IMR-90 (cell line): ENCODE data around the gene CAPN9. TPM values are rescaled to one million over a fixed set of nuclear protein-coding genes. Genes with fewer than 3 reads are reported as not detected.

Source experiments
- ATAC-seq: fragments of 200-7000 bp; cut with Tn5 transposase; 2 replicates; pipeline ENCODE4 v1.9.1; 2020; ENCODE audit warnings: low read depth, mild to moderate bottlenecking, moderate library complexity
- BruUV-seq: library from RNA; stranded (reverse); fragments of 400-500 nt; replicated peaks from 2 replicates; lab custom pipeline; 2021; lab: Mats Ljungman, UMichigan
- CTCF ChIA-PET: fragments of 300-600 bp; formaldehyde crosslinking; extraction: SDS; loops from one replicate; lab custom pipeline; 2021; ENCODE audit warnings: antibody characterized with exemption; lab: Yijun Ruan, JAX
- POLR2A ChIA-PET: fragments of 300-600 bp; sonication (Branson Sonifier 250); formaldehyde crosslinking; loops from one replicate; lab custom pipeline; 2022; ENCODE audit warnings: antibody characterized with exemption; ENCODE audit not compliant: unreplicated experiment; lab: Charles Lee
- DNase-seq: peaks from one replicate; pipeline ENCODE4 v3.0.0; 2013
- H2AFZ ChIP-seq: replicated peaks from 2 replicates; pipeline ENCODE3; 2013; ENCODE audit warnings: low read length, mild to moderate bottlenecking; ENCODE audit not compliant: poor library complexity
- H2AK5ac ChIP-seq: 2 replicates; pipeline ENCODE4 v1.6.1; 2013; ENCODE audit warnings: low read depth, low read length, inconsistent platforms
- H2AK9ac ChIP-seq: replicated peaks from 2 replicates; pipeline ENCODE3; 2013; ENCODE audit warnings: mild to moderate bottlenecking, low read depth, low read length, moderate library complexity; ENCODE audit not compliant: poor library complexity
- H2BK120ac ChIP-seq: 2 replicates; pipeline ENCODE4 v1.6.1; 2013; ENCODE audit warnings: low read depth, low read length, inconsistent platforms
- H2BK15ac ChIP-seq: 3 replicates; pipeline ENCODE4 v1.6.1; 2013; ENCODE audit warnings: low read depth, low read length, inconsistent platforms
- H2BK20ac ChIP-seq: 2 replicates; pipeline ENCODE4 v1.6.1; 2013; ENCODE audit warnings: low read depth, mild to moderate bottlenecking, inconsistent platforms, low read length, moderate library complexity
- H2BK5ac ChIP-seq: 2 replicates; pipeline ENCODE4 v1.6.1; 2013; ENCODE audit warnings: mild to moderate bottlenecking, low read depth, low read length, inconsistent platforms; ENCODE audit not compliant: poor library complexity, severe bottlenecking
- H3K14ac ChIP-seq: replicated peaks from 2 replicates; pipeline ENCODE4 v1.6.1; 2013; ENCODE audit warnings: low read depth, low read length, inconsistent platforms
- H3K18ac ChIP-seq: 2 replicates; pipeline ENCODE4 v1.6.1; 2013; ENCODE audit warnings: low read depth, low read length, control low read depth
- H3K23ac ChIP-seq: 2 replicates; pipeline ENCODE4 v1.6.1; 2013; ENCODE audit warnings: low read depth, low read length, inconsistent platforms
- H3K27ac ChIP-seq: 2 replicates; pipeline ENCODE4 v1.5.1; 2013; ENCODE audit warnings: mild to moderate bottlenecking, control low read depth, low read length; ENCODE audit not compliant: insufficient read depth
- H3K27me3 ChIP-seq: 2 replicates; pipeline ENCODE4 v1.6.1; 2013; ENCODE audit warnings: low read length; ENCODE audit not compliant: control insufficient read depth, insufficient read depth
- H3K36me3 ChIP-seq: 2 replicates; pipeline ENCODE4 v1.6.1; 2013; ENCODE audit warnings: low read length, mixed read lengths; ENCODE audit not compliant: control insufficient read depth, insufficient read depth
- H3K4ac ChIP-seq: 2 replicates; pipeline ENCODE4 v1.6.1; 2013; ENCODE audit warnings: low read depth, low read length, inconsistent platforms
- H3K4me1 ChIP-seq: 2 replicates; pipeline ENCODE4 v1.6.1; 2013; ENCODE audit warnings: low read length, mixed read lengths; ENCODE audit not compliant: control insufficient read depth, insufficient read depth
- H3K4me2 ChIP-seq: 2 replicates; pipeline ENCODE4 v1.6.1; 2013; ENCODE audit warnings: low read depth, mild to moderate bottlenecking, control low read depth, low read length, moderate library complexity
- H3K4me3 ChIP-seq: 2 replicates; pipeline ENCODE4 v1.5.1; 2013; ENCODE audit warnings: low read depth, mild to moderate bottlenecking, control low read depth, low read length, moderate library complexity; ENCODE audit not compliant: insufficient read depth
- H3K56ac ChIP-seq: 2 replicates; pipeline ENCODE4 v1.6.1; 2013; ENCODE audit warnings: low read length, inconsistent platforms; ENCODE audit not compliant: insufficient read depth; ENCODE audit errors: extremely low read depth
- H3K79me1 ChIP-seq, 2 experiments: 2 replicates each; pipeline ENCODE4 v1.6.1; 2013; ENCODE audit warnings: low read length in 2 of 2, inconsistent platforms in 1 of 2, low read depth in 1 of 2
- H3K9ac ChIP-seq: 2 replicates; pipeline ENCODE4 v1.6.1; 2013; ENCODE audit warnings: low read depth, low read length, control low read depth
- H3K9me1 ChIP-seq: 2 replicates; pipeline ENCODE4 v1.6.1; 2013; ENCODE audit warnings: low read length, inconsistent platforms; ENCODE audit not compliant: insufficient read depth
- H3K9me3 ChIP-seq: 2 replicates; pipeline ENCODE4 v1.6.1; 2013; ENCODE audit warnings: low read length; ENCODE audit not compliant: control insufficient read depth, insufficient read depth
- H4K20me1 ChIP-seq: 2 replicates; pipeline ENCODE4 v1.6.1; 2013; ENCODE audit warnings: low read length, inconsistent platforms; ENCODE audit not compliant: insufficient read depth
- H4K5ac ChIP-seq: 2 replicates; pipeline ENCODE4 v1.6.1; 2013; ENCODE audit warnings: mild to moderate bottlenecking, low read depth, low read length, control low read depth
- H4K8ac ChIP-seq, 2 experiments: 2 replicates each; pipeline ENCODE4 v1.6.1; 2013; ENCODE audit warnings: low read depth in 2 of 2, low read length in 2 of 2, control low read depth in 1 of 2, inconsistent platforms in 1 of 2
- H4K91ac ChIP-seq: 2 replicates; pipeline ENCODE4 v1.6.1; 2013; ENCODE audit warnings: low read depth, low read length, inconsistent platforms; ENCODE audit not compliant: insufficient read depth
- BHLHE40 ChIP-seq: fragments of 150-350 bp; IDR thresholded peaks from 2 replicates; pipeline ENCODE4 v1.6.1; 2016; ENCODE audit warnings: mild to moderate bottlenecking, low read depth, low read length
- CEBPB ChIP-seq: IDR thresholded peaks from 2 replicates; pipeline ENCODE4 v1.6.1; 2012; ENCODE audit warnings: low read depth, low read length, improper control_type of control experiment
- CHD1 ChIP-seq: IDR thresholded peaks from 2 replicates; pipeline ENCODE4 v1.6.1; 2012; ENCODE audit warnings: low read depth, low read length, improper control_type of control experiment
- FOS ChIP-seq: fragments of 150-350 bp; IDR thresholded peaks from 2 replicates; pipeline ENCODE4 v1.6.1; 2016; ENCODE audit warnings: low read depth, low read length
- MAFK ChIP-seq: IDR thresholded peaks from 2 replicates; pipeline ENCODE4 v1.6.1; 2012; ENCODE audit warnings: low read depth, low read length, improper control_type of control experiment
- MAZ ChIP-seq: IDR thresholded peaks from 2 replicates; pipeline ENCODE4 v1.6.1; 2012; ENCODE audit warnings: low read depth, mild to moderate bottlenecking, low read length, improper control_type of control experiment, moderate library complexity, borderline replicate concordance
- MXI1 ChIP-seq: IDR thresholded peaks from 2 replicates; pipeline ENCODE4 v1.6.1; 2012; ENCODE audit warnings: low read depth, mild to moderate bottlenecking, low read length, moderate library complexity, borderline replicate concordance
- NFE2L2 ChIP-seq: fragments of 150-350 bp; IDR thresholded peaks from 2 replicates; pipeline ENCODE4 v1.6.1; 2016; ENCODE audit warnings: low read depth, mild to moderate bottlenecking, low read length
- POLR2A ChIP-seq: IDR thresholded peaks from 2 replicates; pipeline ENCODE4 v1.6.1; 2012; ENCODE audit warnings: mild to moderate bottlenecking, low read depth, low read length
- RAD21 ChIP-seq: IDR thresholded peaks from 2 replicates; pipeline ENCODE4 v1.6.1; 2012; ENCODE audit warnings: low read length, improper control_type of control experiment
- RCOR1 ChIP-seq: IDR thresholded peaks from 2 replicates; pipeline ENCODE4 v1.6.1; 2012; ENCODE audit warnings: mild to moderate bottlenecking, low read length, improper control_type of control experiment; ENCODE audit not compliant: insufficient replicate concordance
- RFX5 ChIP-seq: IDR thresholded peaks from 2 replicates; pipeline ENCODE4 v1.8.0; 2012; ENCODE audit warnings: low read depth, mild to moderate bottlenecking, low read length, moderate library complexity
- SMC3 ChIP-seq: fragments of 150-350 bp; IDR thresholded peaks from 2 replicates; pipeline ENCODE4 v1.6.1; 2016; ENCODE audit warnings: low read depth, mild to moderate bottlenecking, antibody characterized with exemption, low read length, moderate library complexity
- WGBS, 2 experiments: methylation state at CpG; one replicate each; pipeline versions ENCODE4 v1.1.5 to v1.1.7; 2013; ENCODE audit warnings: missing lambda C conversion rate in 2 of 2; ENCODE audit not compliant: insufficient read length in 1 of 2; ENCODE audit errors: extremely low coverage in 2 of 2; 5-methylcytosine and 5-hydroxymethylcytosine counted together
- dilution Hi-C: fragments of 300-500 bp; cut with HindIII; formaldehyde crosslinking; loops from one replicate; pipeline ENCODE4 v1.14.3; 2018; ENCODE audit warnings: low sequenced_read_pairs; ENCODE audit not compliant: unreplicated experiment
- in situ Hi-C: fragments of 300-500 bp; cut with MboI; formaldehyde crosslinking; loops from 3 replicates; pipeline ENCODE4 v1.14.3; 2019; ENCODE audit warnings: low sequenced_read_pairs, inconsistent platforms, mixed read lengths
- intact Hi-C: fragments of 100-400 bp; cut with micrococcal nuclease; formaldehyde crosslinking; loops from 2 replicates; pipeline ENCODE4 v1.10.0; 2022
- polyA plus RNA-seq, 3 experiments: library from polyadenylated mRNA; depleted of rRNA; stranded (reverse); fragments of >200 nt; gene quantifications; 2 replicates each; pipeline ENCODE4 v1.2.3, GENCODE V29; 2012; ENCODE audit warnings: low replicate concordance in 1 of 3
- total RNA-seq: library from RNA; depleted of rRNA; stranded (reverse); fragments of >200 nt; gene quantifications from 2 replicates; pipeline ENCODE4 v1.2.3, GENCODE V29; 2012
- TF ChIP-seq, protein P1 (sequence below): conservative IDR thresholded peaks from 2 replicates; pipeline ENCODE4 v1.5.1; 2012; ENCODE audit warnings: mild to moderate bottlenecking, low read depth, low read length, improper control_type of control experiment
- TF ChIP-seq, protein P2 (sequence below): fragments of 150-350 bp; IDR thresholded peaks from 2 replicates; pipeline ENCODE4 v1.6.1; 2017; ENCODE audit warnings: mild to moderate bottlenecking, antibody characterized with exemption, low read length, low read depth
- TF ChIP-seq, protein P3 (sequence below): fragments of 150-350 bp; IDR thresholded peaks from 2 replicates; pipeline ENCODE4 v1.6.1; 2016; ENCODE audit warnings: low read depth, mild to moderate bottlenecking, low read length, moderate library complexity, borderline replicate concordance

The CAPN9 gene
- total and polyA plus RNA-seq, 2 of the 4 experiments (the other 2 are of a cell fraction) = not detected

DNA sequence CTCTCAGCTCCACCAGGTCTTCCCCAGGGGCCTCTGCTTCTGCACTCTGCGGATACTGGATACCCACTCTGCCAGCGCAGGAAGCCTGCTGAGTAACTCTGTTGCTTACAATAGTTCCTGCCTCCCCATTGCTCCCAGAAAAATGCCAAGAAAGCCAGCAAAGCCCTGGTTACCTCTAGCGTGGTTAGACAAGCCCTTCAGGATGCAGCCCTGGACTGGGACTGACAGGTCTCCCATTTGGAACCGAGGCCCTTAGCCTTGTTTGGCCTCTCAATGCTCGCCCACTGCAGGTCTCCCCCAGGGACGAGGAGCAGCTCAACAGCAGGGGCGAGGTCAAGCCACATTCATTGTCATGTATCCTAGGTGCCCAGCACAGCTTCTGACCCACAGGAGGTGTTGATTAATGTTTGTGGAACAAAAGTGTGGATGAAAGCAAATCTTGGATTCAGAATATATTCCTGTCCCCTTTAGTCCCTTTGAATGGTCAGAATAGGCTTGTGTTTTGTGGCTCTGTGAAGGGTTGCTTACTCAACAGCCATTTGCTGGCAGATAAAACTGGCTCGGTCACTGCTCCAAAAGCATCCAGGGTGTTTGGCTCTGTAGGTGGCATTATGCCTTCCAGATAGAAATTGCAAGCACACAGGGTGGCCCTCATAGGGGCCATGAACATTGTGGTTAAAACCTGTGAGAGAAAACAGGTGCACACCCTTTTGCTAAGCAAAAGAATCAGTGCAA lies 62.2 kb downstream of the CAPN9 start:
- intact Hi-C loops = no loop called here
- H2BK120ac ChIP-seq = no peak overlapping the region
- H3K18ac ChIP-seq = no peak overlapping the region
- WGBS, 2 experiments = 68% methylated on average over 3 of the region's 8 CpGs; no CpG with 5 or more reads in 1 of the 2 experiments
- in situ Hi-C loops = no loop called here
- no peak overlapping the region for H4K91ac ChIP-seq
- H3K27ac ChIP-seq = no peak overlapping the region
- no peak overlapping the region for H2BK5ac ChIP-seq
- no peaks in the 10 kb centered on the region for H3K4me1 ChIP-seq
- no peak overlapping the region for H3K56ac ChIP-seq
- H3K79me1 ChIP-seq = no peaks in the 10 kb centered on the region
- no peak overlapping the region for H3K14ac ChIP-seq
- ATAC-seq (no peak), DNase-seq (no peak)
- POLR2A ChIA-PET = no interaction called here
- no peaks in the 10 kb centered on the region for H3K27me3 ChIP-seq
- no TSS peak for BruUV-seq
- no peak overlapping the region for H4K5ac ChIP-seq
- no peaks in the 10 kb centered on the region for H3K36me3 ChIP-seq
- H3K9me3 ChIP-seq = no peaks in the 10 kb centered on the region
- dilution Hi-C loops = no loop called here
- TF ChIP-seq BHLHE40 (no peak), MAFK (no peak), RAD21 (no peak), CHD1 (no peak), FOS (no peak), RFX5 (no peak), NFE2L2 (no peak), POLR2A (no peak), MAZ (no peak), RCOR1 (no peak), CEBPB (no peak), MXI1 (no peak), SMC3 (no peak)
- TF ChIP-seq, protein P1, sequence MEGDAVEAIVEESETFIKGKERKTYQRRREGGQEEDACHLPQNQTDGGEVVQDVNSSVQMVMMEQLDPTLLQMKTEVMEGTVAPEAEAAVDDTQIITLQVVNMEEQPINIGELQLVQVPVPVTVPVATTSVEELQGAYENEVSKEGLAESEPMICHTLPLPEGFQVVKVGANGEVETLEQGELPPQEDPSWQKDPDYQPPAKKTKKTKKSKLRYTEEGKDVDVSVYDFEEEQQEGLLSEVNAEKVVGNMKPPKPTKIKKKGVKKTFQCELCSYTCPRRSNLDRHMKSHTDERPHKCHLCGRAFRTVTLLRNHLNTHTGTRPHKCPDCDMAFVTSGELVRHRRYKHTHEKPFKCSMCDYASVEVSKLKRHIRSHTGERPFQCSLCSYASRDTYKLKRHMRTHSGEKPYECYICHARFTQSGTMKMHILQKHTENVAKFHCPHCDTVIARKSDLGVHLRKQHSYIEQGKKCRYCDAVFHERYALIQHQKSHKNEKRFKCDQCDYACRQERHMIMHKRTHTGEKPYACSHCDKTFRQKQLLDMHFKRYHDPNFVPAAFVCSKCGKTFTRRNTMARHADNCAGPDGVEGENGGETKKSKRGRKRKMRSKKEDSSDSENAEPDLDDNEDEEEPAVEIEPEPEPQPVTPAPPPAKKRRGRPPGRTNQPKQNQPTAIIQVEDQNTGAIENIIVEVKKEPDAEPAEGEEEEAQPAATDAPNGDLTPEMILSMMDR = no peak
- TF ChIP-seq, protein P2, sequence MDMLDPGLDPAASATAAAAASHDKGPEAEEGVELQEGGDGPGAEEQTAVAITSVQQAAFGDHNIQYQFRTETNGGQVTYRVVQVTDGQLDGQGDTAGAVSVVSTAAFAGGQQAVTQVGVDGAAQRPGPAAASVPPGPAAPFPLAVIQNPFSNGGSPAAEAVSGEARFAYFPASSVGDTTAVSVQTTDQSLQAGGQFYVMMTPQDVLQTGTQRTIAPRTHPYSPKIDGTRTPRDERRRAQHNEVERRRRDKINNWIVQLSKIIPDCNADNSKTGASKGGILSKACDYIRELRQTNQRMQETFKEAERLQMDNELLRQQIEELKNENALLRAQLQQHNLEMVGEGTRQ = no peak
- TF ChIP-seq, protein P3, sequence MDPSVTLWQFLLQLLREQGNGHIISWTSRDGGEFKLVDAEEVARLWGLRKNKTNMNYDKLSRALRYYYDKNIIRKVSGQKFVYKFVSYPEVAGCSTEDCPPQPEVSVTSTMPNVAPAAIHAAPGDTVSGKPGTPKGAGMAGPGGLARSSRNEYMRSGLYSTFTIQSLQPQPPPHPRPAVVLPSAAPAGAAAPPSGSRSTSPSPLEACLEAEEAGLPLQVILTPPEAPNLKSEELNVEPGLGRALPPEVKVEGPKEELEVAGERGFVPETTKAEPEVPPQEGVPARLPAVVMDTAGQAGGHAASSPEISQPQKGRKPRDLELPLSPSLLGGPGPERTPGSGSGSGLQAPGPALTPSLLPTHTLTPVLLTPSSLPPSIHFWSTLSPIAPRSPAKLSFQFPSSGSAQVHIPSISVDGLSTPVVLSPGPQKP = no peak
- no peak overlapping the region for H3K4me3 ChIP-seq
- CTCF ChIA-PET = no interaction called here
- H3K4ac ChIP-seq = no peak overlapping the region
- no peak overlapping the region for H2AK9ac ChIP-seq
- no peaks in the 10 kb centered on the region for H3K9me1 ChIP-seq
- no peaks in the 10 kb centered on the region for H4K20me1 ChIP-seq
- no peak overlapping the region for H2AFZ ChIP-seq
- no peak overlapping the region for H2AK5ac ChIP-seq
- no peak overlapping the region for H2BK20ac ChIP-seq
- no peak overlapping the region for H3K9ac ChIP-seq
- H4K8ac ChIP-seq = no peak overlapping the region
- no peak overlapping the region; the same call in 1 of the 2 replicates for H3K23ac ChIP-seq
- H2BK15ac ChIP-seq = no peak overlapping the region
- H3K4me2 ChIP-seq = no peak overlapping the region
